Activated CD8-positive, alpha-beta memory T cell treated with anti-CD3 and anti-CD28 coated beads, Interleukin-2, amount 50 U/mL, for 1 hour (primary cell): Measurements from ENCODE around the gene HYAL1.

Experiments
- DNase-seq: peaks from one replicate; pipeline ENCODE4 v3.0.0-alpha.2; 2020; ENCODE audit errors: extremely low read depth

The HYAL1 gene, protein sequence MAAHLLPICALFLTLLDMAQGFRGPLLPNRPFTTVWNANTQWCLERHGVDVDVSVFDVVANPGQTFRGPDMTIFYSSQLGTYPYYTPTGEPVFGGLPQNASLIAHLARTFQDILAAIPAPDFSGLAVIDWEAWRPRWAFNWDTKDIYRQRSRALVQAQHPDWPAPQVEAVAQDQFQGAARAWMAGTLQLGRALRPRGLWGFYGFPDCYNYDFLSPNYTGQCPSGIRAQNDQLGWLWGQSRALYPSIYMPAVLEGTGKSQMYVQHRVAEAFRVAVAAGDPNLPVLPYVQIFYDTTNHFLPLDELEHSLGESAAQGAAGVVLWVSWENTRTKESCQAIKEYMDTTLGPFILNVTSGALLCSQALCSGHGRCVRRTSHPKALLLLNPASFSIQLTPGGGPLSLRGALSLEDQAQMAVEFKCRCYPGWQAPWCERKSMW

DNA sequence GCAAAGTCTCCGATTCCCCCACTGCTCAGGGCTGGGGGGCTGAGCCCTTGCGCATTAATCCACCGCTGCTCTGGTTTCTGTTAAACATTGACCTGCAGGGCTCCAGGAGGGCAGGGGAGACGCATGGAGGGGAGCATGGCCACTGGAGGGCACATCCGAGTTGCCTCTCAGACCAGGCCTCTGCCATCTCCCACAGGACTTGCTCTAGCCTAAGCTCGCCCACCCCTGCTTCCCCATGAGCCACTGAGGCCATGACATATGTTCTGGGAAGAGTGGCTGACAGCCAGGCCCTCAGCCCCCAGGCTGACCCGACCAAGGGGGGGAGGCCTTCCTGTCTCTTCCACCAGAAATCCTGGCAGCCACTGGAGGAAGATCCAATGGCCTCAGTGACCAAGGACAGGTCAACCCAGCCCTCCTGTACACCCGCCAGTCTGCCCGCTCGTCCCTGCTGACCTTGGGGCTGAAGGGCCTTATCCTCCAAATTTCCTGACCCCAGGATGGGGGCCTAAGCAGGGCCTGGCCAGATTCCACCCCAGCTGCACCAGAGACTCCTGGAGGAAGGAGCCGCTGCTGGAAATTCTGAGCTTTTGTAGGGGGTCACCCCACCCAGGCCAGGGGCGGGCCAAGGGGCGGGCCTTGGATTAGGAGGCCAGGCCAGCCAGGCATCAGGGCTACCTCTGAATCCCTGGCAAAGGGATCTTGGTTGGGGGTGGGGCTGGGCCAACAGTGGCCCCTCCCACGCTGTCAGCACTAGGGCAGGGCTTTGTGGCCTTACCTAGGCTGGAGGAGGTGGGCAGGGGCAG is at the start of gene HYAL1:
Gene HYAL1, minus strand, starts transcription at position 562 of the 803 bp plus-strand sequence. CDS start 618 bp downstream, outside the sequence.
- no peak for DNase-seq

DNA sequence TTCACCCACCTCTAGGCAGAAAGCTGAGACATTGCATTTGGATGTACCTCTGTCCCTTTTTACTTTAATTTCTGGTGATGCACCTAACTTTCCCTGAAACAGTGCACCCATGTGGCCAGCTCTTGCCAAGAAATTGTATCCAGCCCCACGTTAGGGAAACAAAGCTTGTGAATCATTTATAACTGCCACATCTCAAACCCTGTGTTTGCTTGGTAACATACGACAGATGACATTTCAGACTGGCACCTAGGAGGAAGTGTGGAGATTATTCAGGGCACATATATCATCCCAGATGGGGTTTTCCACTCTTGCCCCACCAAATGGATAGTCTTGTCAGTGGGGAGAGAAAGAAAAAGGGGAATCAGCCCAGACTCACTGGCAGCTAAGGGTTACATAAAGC is 49.4 kb upstream of the HYAL1 start:
- no peak for DNase-seq

DNA sequence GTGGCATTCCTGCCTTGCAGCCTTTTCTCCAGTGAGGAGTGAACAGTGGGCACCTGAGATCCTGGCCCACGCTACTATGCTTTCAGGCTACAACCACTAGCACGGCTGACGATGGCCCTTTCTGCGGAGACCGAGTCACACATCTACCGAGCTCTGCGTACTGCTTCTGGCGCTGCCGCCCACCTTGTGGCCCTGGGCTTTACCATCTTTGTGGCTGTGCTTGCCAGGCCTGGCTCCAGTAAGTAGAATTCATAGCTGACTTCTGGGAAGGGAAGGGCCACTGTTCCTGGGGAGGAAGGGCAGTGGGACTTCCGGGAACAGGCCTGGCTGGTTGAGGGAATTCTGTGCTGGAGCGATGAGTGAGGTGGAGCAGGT is 47.9 kb upstream of the HYAL1 start:
- no peak for DNase-seq

DNA sequence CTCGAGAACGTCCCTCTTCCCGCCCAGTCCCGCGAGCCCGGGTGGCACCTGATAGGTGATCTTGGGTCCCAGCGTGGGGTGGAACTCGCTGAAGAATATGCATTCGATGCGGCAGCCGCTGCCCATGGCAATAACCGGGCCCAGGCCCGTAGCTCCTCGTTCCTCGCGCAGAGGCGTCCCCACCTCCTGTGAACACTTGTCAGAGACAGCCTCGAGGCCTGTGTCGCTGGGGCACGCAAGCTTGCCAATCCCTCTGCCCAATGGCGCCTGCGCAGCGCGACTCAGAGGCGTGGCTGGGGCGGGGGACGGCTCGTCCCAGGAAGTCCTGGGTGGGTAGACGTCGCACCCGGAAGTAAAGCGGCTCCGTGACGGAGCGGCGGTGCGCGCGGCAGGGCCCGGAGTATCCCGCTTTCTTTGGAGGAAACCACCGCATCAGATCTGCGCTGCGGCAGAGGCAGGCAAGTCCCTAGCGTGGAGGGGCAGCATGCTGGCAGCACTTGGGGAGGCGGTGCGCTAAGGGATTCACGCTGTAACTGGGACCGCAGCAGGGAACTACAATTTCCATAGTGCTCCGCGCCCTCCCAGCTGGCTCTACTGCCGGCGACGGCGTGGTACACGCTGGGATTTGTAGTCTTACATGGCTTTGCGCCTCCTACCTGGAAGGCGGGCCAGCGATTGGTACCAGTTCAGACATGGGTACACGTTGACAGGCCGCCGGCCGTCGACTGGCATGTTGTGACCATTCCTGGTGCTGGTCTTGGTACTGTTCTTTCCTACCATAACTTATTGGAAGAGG is 47.4 kb upstream of the HYAL1 start, which contains the start of the genes CYB561D2 and NPRL2:
Gene CYB561D2, plus strand, starts transcription at position 336 of the 796 bp plus-strand sequence. CDS start 572 bp downstream, outside the sequence.
Gene NPRL2, minus strand, starts transcription at position 249 of the 796 bp plus-strand sequence. Its CDS starts 123 bp downstream, at position 126.
- DNase-seq: peak; percentile 87

DNA sequence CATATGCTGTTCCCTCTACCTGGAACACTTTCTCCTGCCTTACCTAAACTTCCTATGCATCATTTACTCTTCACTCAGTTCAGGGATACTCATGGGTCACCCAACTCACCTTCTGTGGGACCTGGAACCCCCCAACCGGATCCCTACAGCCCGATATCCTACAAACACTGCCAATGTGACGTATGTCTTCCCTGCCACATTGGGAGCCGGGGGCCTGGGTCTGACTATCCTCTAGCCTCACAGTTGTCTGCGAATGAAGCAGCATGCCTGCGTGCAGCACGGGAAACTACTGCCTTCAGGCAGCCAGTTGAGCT is 46.8 kb upstream of the HYAL1 start:
- DNase-seq: no peak

DNA sequence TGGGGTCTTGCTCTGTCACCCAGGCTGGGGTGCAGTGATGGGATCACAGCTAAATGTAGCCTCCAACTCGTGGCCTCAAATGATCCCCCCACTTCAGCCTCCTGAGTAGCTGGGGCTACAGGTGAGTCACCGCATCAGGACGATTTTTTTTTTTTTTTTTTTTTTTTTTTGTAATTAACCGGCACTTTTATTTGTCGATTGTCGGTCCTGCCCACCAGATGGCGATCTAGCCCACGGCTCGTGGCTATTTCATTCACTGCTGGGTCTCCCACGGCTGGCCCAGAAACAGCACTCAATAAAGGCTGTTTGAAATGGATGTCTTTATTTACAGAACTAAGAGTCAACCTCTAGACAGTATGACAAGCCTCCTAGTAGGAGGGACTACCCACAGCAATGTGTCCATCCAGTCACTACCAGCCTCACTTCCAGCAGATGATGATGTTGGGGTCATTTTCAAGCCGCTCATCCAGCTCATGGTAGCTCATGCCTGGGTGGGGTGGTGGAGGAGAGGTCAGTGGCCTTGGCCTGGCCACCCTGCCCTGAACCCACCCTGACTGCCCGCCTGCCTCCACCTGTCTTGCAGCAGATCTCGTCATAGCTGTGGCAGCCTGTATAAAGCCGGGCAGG is 43.9 kb upstream of the HYAL1 start:
- DNase-seq: no peak

DNA sequence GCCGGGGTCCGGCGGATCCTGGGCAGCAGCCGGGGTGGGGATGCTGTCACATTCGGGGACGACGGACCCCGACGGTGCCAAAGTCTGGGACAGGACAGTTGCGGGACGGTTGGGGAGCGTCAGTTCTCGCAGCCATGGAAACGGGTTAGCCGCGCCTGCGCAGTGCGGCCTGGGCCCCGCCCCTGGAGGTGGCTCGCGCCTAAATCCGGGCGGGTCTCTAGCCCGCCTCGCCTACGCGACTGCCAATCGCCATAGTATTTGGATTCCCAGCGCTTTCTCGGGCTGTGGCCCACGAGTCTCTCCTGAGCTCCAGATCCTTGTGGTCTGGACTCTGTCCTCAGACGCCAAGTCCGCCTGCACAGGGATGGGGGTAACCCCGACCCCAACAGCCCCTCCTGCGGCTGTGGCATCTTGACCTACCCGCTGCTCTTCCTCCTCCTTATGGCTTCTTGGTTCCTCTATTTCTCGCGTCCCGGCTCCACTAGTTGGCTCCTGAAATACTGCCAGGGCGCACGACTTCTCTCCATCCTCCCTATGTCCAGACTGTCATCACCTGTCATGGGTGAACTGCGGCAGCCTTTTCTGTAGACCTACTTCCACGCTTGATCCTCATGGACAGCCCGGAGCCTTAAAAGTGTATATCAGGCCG is 42.3 kb upstream of the HYAL1 start, which contains the start of gene ZMYND10:
Gene ZMYND10, minus strand, starts transcription at position 147 of the 649 bp plus-strand sequence. CDS start 153 bp downstream, outside the sequence.
- DNase-seq: no peak

DNA sequence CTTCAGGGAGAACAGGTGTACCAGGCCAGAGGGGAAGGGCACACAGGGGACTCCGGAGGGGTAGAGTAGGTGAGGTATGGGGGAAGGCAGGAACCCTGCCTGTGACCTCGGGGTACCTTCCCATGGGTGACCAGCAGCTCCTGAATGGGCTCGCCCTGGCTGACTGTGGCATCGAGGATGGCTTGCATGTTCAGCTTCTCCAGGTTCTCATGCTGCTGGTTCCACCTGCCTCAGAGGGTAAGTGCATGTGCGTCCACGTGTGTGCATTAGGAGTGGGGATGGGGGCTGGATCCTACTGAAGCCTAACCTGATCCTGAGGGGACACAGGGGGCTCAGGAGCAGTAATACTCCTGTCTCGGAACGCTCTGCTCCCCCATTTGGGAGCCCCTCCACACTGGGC is 41.6 kb upstream of the HYAL1 start:
- no peak for DNase-seq

DNA sequence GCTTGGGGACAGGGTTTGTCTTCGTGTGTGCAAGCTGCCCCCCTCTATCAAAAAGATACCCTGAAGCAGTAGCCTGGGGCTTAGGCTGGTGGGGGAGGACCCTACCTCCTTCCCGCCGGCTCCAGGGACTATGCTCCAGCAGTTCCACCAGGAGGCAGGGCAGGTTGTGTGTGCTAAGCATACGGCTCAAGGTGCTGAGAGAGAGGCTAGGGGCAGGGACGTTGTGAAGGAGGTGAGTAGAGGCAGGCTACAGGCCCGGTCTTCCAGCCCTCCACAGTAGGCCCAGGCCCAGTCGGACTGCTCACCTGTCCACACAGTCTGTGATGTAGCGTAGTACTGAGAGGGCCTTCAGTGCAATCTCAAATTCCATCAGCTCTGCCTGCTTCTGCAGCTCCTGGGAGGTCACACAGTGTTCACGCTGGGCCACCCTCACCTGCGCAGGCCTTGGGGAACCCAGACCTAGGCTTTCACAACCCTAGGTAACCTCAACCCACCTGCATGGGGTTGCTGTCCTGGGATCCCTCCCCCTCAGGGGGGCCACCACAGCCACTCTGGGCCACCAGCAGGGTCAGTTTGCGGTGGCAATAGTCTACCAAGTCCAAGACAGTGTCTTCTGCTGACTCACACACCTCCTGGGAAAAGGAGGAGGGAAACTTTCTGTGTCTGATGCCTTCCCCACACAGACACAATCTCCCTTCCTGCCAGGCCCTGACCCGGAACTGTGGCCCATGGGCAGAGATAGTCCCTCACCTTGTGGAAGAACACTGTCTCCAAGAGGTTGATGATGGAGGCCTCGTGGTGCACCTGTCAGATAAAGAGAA is 39.6 kb upstream of the HYAL1 start:
- no peak for DNase-seq

DNA sequence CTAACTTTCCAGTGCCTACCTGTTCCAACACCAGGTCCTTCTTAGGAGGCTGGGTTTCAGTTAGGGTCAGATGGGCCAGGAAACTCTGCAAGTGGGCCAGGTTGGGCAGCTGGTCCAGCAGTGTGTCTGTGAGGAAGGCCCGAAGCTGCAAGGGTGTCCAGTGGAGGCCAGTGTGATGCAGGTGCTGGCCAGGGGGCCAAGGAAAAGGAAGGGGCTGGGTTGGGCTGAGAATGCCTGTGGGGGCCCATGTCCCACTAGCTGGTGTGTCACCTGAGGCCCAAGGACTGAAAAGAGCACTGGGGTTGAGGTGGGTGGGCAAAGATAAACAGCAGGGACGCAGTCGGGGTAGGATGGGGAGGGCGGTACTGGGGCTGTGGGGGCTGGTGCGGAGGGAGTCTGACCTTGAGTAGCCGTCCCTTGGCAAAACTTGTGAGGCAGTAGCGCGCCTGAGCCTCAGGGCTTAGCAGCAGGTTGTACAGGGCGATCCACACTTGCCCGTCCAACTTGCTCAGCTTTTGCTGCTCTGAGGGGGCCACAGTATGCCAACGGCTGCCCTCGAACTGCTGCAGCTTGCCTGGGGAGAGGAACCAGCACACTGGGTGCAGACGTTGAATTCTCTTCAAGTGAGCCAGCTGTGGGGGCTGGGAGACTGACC is 38.7 kb upstream of the HYAL1 start:
- DNase-seq: no peak

DNA sequence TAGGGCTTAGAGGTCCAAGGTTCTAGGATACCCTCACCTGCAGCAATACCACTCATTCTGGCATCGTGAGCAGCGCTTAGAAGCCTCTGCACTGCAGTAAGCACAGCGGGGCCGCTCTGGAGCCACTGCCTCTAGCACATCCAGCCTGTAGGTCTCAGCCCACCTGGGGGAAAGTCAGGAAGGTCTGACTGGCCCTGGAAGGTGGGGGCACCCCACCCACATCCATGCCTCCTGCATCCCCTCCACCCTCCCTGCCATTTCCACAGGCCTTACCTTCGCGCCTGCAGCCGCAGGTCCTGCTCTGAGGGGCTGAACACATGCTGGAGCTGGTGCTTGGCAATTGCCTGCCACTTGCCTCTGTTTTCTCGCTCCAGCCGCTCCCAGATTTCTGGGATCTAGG is 38.2 kb upstream of the HYAL1 start:
- DNase-seq: no peak

DNA sequence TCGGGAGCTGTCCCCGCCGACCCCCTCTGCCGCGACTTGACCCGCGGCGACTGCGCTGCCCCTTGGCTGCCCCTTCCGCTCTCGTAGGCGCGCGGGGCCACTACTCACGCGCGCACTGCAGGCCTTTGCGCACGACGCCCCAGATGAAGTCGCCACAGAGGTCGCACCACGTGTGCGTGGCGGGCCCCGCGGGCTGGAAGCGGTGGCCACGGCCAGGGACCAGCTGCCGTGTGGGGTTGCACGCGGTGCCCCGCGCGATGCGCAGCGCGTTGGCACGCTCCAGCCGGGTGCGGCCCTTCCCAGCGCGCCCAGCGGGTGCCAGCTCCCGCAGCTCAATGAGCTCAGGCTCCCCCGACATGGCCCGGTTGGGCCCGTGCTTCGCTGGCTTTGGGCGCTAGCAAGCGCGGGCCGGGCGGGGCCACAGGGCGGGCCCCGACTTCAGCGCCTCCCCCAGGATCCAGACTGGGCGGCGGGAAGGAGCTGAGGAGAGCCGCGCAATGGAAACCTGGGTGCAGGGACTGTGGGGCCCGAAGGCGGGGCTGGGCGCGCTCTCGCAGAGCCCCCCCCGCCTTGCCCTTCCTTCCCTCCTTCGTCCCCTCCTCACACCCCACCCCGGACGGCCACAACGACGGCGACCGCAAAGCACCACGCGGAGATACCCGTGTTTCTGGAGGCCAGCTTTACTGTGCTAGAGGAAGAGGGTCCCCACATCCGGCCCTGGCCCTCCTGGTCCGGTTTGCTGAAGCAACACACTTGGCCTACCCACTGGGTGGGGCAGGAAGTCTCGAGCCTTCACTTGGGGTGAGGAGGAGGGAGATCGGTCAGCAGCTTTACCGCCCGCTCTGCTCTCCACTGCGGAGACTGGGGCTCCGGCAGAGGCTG is 37.3 kb upstream of the HYAL1 start, which contains the start of gene RASSF1:
Gene RASSF1, minus strand, starts transcription at position 389 of the 882 bp plus-strand sequence. Its CDS starts 31 bp downstream, at position 358.
- no peak for DNase-seq

DNA sequence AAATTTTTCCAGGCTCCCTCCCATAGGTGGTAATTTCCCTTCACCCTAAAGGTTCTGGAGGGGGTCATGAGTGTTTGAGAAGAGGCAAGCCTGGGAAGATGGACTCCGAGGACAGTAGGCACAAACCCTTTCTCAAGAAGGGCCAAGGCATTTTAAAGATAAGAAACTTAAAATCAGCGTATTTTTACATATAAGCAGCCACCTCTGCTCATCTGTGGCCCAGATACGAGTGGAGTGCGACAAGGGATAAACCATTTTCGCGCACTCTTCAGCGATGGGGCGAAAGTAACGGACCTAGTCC is 36.7 kb upstream of the HYAL1 start:
- DNase-seq: no peak

DNA sequence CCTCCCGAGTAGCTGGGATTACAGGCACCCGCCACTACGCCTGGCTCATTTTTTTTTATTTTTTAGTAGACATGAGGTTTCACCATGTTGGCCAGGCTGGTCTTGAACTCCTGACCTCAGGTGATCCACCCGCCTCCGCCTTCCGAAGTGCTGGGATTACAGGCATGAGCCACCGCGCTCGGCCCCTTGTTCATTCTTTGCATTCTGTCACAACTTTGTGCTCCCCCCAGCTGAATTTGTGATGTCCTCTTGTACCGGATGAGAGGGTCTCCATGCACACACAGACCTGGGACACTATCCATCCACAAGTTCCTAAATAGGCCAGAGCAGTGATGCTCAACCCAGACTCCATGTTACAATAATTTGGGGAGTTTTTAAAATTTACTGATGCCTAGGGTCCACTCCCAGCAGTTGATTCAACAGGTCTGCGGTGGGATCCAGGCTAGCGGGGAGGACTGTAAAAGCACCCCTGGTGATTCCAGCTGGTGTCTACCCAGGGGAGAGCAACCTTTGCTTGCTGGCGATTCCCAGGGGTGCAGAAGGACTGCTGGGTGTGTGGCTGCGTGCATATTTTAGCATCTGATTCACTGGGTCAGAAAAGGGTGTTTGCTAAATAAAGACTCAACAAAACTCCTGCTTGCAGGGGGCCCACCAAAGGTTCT is 36.2 kb upstream of the HYAL1 start:
- no peak for DNase-seq

DNA sequence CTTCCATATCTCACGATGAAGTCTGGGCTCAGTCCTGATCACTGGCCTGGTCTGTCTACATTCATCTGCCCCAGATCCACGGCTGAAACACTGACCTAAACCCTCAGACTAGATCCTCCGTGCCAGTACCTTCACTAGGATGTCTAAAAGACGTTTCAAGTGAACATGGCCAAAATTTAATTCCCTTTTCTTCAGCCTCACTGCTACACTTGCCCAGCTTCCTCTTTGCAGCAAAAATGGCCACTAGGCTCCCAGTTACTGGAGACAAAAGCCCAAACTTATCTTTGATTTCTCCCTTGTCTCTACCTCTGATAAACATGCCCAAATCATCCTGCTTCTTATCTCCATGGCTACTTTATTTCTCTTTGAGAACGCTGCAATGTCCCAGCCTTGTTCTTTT is 35.6 kb upstream of the HYAL1 start:
- DNase-seq: no peak

DNA sequence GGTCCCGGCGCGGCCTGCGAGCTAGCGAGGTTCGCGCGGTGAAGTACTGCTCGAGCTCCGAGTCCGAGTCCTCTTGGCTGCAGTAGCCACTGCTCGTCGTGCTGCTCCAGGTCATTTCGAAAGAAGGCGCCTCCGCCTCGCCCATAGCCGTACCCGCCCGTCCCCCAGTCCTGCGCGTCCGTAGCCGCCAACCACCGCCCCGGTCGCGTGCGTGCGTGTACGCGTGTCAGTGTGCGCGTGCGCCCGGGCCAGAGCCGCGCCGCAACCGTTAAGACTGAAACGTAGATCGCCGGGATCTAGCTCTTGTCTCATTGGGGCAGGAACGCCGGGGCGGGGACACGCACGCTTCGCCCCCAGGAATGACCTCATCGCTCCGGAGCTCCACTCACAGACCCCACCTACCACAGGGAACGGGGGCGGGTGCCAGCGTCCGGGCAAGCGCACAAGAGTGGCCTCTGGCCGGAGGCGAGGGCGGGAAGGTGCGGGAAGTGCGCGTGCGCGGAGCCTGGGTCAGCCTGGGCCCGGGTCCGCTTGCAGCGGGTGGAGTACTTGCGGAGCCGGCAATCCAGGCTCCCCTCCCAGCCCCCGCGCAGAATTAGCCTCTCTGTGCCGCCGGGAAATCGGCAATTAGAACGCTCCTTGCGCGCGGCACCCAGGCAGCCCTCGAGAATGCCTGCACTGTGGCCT is 33.9 kb upstream of the HYAL1 start:
- peak; percentile 84 for DNase-seq

DNA sequence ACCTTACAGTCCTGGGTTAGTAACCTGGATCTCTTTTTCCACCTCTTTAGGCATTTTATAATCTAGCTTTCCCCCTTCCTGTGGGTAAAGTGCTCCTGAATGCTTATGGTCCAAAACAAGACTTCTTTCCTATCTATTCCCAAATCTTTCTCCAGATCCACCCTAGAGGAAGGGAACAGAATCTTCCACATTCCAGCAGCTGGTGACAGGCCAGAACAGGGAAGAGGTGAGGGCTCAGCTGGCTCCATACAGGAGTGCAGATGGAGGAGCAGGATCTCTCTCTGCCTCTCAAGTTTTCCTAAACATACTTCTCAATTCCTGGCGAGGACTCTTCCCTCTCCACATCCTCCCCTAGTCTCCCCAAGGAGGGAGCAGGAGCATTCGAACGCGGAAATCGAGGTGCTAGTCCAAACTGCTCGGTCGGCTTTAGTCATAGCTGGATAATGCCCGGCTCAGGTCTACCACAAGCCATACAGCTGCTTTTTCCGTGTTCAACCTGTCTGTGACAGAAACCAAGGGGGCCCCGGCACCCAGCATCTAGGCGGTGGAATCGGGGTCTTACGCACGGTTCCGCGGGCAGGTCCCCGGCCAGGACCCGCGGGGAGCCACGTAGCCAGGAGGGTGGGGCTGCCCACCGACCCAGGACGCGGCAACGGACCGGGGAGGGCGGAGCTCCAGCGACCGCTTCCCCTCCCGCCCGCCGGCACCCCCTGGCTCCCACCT is 33.2 kb upstream of the HYAL1 start:
- no peak for DNase-seq
